Duodenal mucosa (tissue), 2 donors: ENCODE data around the gene RPL22L1.

Source experiments
- H3K27ac ChIP-seq: one replicate; pipeline ENCODE4 v1.7.0; 2013; ENCODE audit warnings: low read depth, low read length
- H3K27me3 ChIP-seq, 2 donors: one replicate each; pipeline ENCODE4 v1.7.0; 2013; ENCODE audit warnings: low read length in 2 of 2, control low read depth in 1 of 2; ENCODE audit not compliant: insufficient read depth in 2 of 2, control insufficient read depth in 1 of 2
- H3K36me3 ChIP-seq, 2 donors: one replicate each; pipeline ENCODE4 v1.7.0; 2013; ENCODE audit warnings: low read length in 2 of 2, control low read depth in 1 of 2; ENCODE audit not compliant: insufficient read depth in 2 of 2, control insufficient read depth in 1 of 2
- H3K4me1 ChIP-seq, 2 donors: one replicate each; pipeline ENCODE4 v1.7.0; 2013; ENCODE audit warnings: low read length in 2 of 2, control low read depth in 1 of 2; ENCODE audit not compliant: insufficient read depth in 2 of 2, control insufficient read depth in 1 of 2
- H3K4me3 ChIP-seq, 2 donors: one replicate each; pipeline ENCODE4 v1.7.0; 2013; ENCODE audit warnings: low read length in 2 of 2, low read depth in 1 of 2
- H3K9ac ChIP-seq, 2 donors: one replicate each; pipeline ENCODE4 v1.7.0; 2013; ENCODE audit warnings: low read length in 2 of 2, low read depth in 1 of 2
- H3K9me3 ChIP-seq, 2 donors: one replicate each; pipeline ENCODE4 v1.7.0; 2013; ENCODE audit warnings: low read length in 2 of 2, control low read depth in 1 of 2; ENCODE audit not compliant: control insufficient read depth in 1 of 2

Gene RPL22L1

DNA sequence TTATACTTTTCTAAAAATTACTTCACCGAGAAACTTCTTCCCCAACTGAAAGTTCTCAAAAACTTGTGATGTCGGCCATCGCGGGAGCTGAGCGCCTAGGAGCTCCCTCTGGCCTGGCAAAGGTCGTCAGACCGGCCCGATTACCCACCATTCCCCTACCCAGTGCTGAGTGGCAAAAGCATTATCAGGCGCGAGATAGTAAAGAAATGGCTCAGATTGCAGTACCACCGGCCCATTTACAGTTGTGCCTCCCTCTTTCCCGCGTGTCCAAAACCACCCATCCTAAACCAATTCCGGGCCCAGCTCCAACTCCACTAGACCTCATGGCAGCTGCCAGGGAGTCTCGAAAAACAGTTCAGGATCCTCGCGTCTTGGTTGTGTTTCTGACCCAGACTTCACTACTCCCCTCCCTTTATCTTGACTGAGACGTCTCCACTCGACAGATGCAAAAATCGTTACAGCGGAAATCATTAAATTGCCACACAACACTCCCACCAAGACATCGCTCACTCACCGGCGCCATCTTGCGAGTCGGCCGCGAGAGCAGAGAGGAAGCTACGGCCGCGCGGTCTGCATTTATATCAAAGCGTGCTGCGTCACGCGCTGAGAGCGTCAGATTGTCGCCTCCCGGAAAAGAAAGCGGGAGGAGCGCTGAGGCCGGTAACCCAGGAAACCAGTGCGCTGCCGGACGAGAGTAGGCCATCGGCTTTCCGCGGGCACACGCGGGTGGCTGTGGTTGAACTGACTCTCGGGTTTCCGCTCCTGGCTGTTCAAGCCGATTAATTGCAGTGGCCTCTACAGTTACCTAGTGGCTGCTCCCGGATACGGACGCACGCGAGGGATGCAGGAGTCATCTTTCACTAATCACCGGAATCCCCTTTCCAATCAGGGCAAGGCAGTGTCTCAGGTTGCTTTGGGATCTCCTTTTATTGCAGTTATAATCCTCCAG lies at the start of gene RPL22L1:
TSS of gene RPL22L1 (minus strand) at position 551 of the 949 bp plus-strand sequence. CDS start at position 523, 28 bp downstream.
- peak within 1 kb of the TSS; percentile 84 to 97 for H3K4me3 ChIP-seq
- peaks cover 25 to 26% of the 10 kb centered on the region in 2 donors for H3K36me3 ChIP-seq
- peak within 1 kb of the TSS; percentile 72 to 96 for H3K9ac ChIP-seq
- no peaks in the 10 kb centered on the region for H3K9me3 ChIP-seq
- H3K27me3 ChIP-seq, result no peaks in the 10 kb centered on the region
- peak within 1 kb of the TSS; percentile 72 for H3K27ac ChIP-seq
- H3K4me1 ChIP-seq, result peaks cover 8 to 19% of the 10 kb centered on the region in 2 donors

DNA sequence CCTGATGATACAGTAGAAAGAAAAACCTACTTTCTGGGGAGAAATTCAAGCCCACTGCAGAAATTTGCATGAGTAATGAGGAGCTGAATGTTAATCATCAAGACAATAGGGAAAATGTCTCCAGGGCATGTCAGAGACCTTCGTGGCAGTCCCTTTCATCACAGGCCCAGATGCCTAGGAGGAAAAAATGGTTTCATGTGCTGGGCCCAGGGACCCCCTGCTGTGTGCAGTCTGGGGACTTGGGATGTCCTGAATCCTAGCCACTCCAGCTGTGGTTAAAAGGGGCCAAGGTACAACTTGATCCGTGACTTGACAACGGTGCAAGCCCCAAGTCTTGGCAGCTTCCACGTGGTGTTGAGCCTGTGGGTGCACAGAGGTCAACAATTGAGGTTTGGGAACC lies 48.7 kb upstream of the RPL22L1 start:
- H3K9me3 ChIP-seq, result peaks cover 4 to 14% of the 10 kb centered on the region in 2 donors
- no peak overlapping the region for H3K27ac ChIP-seq
- no peaks in the 10 kb centered on the region for H3K27me3 ChIP-seq
- H3K9ac ChIP-seq, result no peak overlapping the region
- H3K36me3 ChIP-seq, result no peaks in the 10 kb centered on the region
- H3K4me1 ChIP-seq, result no peaks in the 10 kb centered on the region
- H3K4me3 ChIP-seq, result no peak overlapping the region

DNA sequence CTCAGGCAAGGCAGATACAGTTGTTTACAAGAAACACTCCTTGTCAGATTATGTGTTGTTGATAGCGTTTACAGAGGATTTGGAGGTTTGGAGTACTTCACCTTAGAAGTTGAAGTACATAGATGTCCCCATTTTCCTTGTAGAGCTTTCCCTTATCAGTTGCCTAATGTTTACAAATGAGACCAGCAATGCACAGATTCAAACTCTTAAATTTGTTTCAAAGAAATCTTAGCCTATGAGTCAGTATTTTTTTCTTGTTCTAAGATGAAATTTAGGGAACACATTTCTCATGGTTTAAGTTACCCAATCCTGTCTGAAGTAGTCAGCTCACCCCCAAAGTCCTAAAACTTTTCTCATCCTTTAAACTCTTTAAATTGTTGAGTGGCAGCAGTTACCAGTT lies 44.7 kb upstream of the RPL22L1 start:
- Histone ChIP-seq H3K27ac (no peak overlapping the region), H3K9me3 (peaks cover 10 to 14% of the 10 kb centered on the region in 2 donors), H3K4me3 (no peak overlapping the region), H3K36me3 (no peaks in the 10 kb centered on the region), H3K9ac (no peak overlapping the region), H3K27me3 (no peaks in the 10 kb centered on the region), H3K4me1 (no peaks in the 10 kb centered on the region)

DNA sequence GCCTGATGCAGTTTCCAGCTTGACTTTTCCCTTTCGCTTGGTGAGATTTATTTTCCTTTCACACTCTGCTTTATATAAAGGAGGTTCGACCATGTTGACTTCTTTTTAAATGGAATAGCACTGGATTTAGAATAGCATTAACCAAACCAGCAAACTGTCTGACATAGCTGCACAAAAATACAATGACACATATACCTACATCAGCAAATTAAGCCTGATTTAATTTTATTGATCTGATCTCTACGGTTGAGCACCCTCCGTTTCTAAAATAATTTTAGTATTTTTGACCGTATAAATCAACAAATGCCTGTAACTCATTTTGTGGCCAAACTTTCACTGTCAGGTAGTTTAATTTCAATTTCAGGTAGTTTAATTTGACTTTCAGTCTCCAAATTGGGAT lies 44.2 kb upstream of the RPL22L1 start:
- Histone ChIP-seq H3K27ac (no peak overlapping the region), H3K9ac (no peak overlapping the region), H3K36me3 (no peaks in the 10 kb centered on the region), H3K27me3 (no peaks in the 10 kb centered on the region), H3K4me3 (no peak overlapping the region), H3K4me1 (no peaks in the 10 kb centered on the region), H3K9me3 (peaks cover 13 to 17% of the 10 kb centered on the region in 2 donors)

DNA sequence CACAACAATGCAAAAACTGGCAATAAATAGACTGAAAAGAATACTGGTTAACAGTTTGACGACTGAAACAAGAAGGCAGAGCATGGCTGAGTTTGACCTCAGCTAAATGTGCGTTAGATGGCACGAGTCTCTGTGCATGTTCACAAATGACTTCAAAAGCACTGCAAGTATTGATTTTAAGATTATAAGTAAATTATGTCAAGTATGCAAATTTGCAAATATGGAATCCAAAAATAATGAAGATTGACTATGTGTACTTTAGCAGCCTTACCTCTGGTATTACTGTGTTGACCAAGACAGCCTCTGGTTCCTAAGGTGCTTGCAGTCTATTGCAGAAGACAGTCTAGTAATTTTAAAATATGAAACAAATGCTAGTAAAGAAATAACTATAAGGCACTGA lies 41.1 kb upstream of the RPL22L1 start:
- peaks cover 8 to 13% of the 10 kb centered on the region in 2 donors for H3K9me3 ChIP-seq
- H3K27me3 ChIP-seq, result peaks cover 0 to 5% of the 10 kb centered on the region in 2 donors
- no peak overlapping the region for H3K9ac ChIP-seq
- no peaks in the 10 kb centered on the region for H3K36me3 ChIP-seq
- H3K4me3 ChIP-seq, result no peak overlapping the region
- peaks cover 9 to 12% of the 10 kb centered on the region in 2 donors for H3K4me1 ChIP-seq
- H3K27ac ChIP-seq, result no peak overlapping the region

DNA sequence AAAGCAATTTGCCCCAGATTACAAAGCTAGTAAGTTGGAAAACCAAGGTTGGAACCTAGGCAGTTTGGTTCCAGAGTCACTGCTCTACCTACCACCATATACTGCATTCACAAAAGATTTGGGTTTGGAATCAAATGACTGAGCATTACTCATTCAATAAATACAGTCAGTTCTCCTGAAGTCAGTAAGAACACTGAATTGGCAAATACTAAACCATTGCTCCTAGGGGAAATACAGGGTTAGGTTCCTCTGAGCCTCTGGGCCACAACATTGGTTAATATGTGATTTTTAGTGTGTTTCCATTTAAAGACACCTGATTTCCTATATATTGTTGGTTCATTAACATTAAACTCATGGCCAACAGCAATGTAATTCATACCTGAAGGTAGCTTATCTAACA lies 40.5 kb upstream of the RPL22L1 start:
- Histone ChIP-seq H3K27me3 (peaks cover 0 to 5% of the 10 kb centered on the region in 2 donors), H3K9me3 (peaks cover 8 to 13% of the 10 kb centered on the region in 2 donors), H3K27ac (no peak overlapping the region), H3K36me3 (no peaks in the 10 kb centered on the region), H3K9ac (no peak overlapping the region), H3K4me3 (no peak overlapping the region), H3K4me1 (peaks cover 9 to 12% of the 10 kb centered on the region in 2 donors)

DNA sequence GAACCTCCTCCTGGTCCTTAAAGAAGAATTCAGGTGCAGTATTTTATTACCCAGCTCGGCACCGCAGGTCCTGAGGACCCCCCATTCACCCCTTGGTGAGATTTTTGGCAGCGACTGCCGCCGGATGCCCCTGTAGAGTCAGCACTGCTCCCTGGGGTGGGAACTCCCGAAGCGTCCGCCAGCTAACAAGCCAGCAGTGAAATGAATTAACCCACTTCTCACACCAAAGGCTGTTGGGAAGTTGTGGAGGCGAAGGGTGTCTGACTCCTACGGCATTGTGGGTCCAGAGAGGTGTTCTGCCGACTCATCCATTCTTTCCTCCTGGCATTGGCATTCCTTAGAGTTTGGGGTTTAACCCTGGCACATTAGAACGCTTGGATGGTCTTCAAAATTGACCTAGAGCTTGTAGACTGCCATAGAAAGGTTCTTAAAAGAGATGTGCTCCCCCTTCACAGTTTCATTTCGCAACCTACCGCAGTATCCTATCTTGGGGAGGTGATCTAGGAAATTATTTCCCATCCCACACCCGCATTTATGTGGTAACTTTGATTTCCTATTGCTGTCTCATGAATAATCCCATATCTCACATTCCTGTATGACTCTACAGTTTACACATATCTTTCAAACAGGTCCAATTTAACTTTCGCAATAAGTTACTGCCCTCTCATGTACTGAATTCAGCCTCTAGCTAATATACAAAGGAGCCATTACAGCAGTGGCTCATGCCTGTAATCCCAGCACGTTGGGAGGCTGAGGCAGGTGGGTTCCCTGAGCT lies 39.3 kb upstream of the RPL22L1 start:
- Histone ChIP-seq H3K9me3 (peaks cover 8 to 13% of the 10 kb centered on the region in 2 donors), H3K27ac (no peak overlapping the region), H3K27me3 (peaks cover 0 to 5% of the 10 kb centered on the region in 2 donors), H3K36me3 (no peaks in the 10 kb centered on the region), H3K4me3 (peak overlapping the region; percentile 68 to 77), H3K4me1 (peaks cover 9 to 12% of the 10 kb centered on the region in 2 donors), H3K9ac (no peak overlapping the region)

DNA sequence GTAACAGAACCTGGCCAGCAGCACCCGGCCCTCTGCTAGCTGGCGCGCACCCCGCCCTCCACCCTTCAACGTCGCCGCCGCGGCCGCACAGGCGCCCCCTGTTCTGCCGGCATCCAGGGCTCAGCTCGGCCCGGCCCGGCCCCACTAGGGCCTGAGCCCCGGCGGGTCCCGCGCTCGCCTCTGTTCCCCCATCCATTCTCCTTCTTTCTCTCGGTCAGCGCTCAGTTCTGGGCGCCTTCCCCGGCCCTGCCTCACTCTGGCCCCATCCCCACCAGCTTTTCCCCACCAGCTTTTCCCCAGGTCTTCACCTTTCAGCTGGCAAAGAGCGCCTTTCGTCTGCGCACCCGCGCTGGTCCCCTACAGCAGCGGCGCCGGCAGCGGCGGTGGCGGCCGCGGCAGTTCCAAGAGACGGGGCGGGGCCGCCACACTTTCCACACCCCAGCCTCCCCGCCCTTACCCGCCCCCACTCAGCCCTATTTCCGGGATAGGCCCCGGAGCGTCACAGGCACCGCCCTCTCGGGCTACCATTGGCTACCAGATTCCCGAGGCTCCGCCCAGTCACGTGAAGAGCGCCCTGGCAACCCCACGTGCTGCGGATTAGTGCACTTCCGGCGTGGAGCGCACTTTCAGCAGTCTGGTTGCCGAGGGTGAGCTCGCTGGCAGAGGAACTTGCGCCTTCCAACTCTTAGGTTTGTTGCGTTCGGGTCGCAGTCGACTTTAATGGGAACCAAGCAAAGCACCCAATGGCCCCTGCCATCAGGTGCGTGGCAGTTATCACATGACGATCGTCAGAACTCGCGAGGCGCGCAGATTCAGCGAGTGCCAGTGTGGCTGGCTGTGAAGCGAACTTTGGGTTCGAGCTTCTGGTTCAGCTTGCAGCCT lies 38.5 kb upstream of the RPL22L1 start, which contains the start of gene EIF5A2:
TSS of gene EIF5A2 (minus strand) at position 403 of the 882 bp plus-strand sequence. CDS start 831 bp downstream, outside the sequence.
- Histone ChIP-seq H3K36me3 (no peaks in the 10 kb centered on the region), H3K9me3 (peaks cover 8 to 13% of the 10 kb centered on the region in 2 donors), H3K9ac (peak within 1 kb of the TSS in 1 of 2 donors; percentile 56), H3K4me3 (peak within 1 kb of the TSS; percentile 68 to 77), H3K27me3 (peaks cover 0 to 5% of the 10 kb centered on the region in 2 donors), H3K4me1 (peaks cover 9 to 12% of the 10 kb centered on the region in 2 donors), H3K27ac (no peak within 1 kb of the TSS)

DNA sequence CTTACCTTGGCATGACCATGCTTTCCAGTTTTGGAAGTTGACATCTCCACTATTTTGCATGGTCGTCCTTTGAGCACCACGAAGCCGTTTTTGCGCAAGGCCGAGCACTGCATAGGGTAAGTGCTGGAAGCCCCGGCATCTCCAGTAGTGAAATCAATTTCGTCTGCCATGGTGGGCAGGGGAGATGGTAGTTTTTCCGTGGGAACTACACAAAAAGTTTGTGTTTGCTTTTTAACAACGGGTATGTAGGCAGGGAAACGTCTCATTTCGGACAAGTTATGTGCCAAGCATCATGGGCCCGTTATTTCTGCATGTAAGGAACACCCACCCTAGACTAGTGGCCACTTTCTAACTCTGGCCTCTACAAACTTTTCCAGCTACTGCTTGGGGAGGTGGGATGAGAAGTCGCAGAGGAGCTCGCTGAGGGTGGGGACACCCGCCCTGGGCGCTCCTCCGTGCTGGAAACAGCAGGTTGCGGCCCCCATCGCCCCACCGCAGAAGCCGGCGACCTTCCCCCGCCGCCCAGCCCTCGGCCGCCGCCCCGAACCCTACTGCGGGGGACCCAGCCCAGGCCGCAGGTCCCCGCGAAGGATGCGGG lies 37.7 kb upstream of the RPL22L1 start:
- Histone ChIP-seq H3K27me3 (peaks cover 0 to 5% of the 10 kb centered on the region in 2 donors), H3K9me3 (peaks cover 8 to 13% of the 10 kb centered on the region in 2 donors), H3K4me1 (peaks cover 9 to 12% of the 10 kb centered on the region in 2 donors), H3K27ac (no peak overlapping the region), H3K9ac (peak overlapping the region in 1 of 2 donors; percentile 56), H3K36me3 (no peaks in the 10 kb centered on the region), H3K4me3 (peak overlapping the region; percentile 68 to 77)
